Measurements from ENCODE around the gene ZNF26.

- TF ChIP-seq EP300 (conservative IDR thresholded peaks at IDR 0.05; ENCODE audit: poor library complexity, severe bottlenecking) (no peak), CTCF (IDR thresholded peaks at IDR 0.05; ENCODE audit: poor library complexity, severe bottlenecking) (no peak), TAF1 (IDR thresholded peaks at IDR 0.05; ENCODE audit: low read depth) (no peak), POLR2AphosphoS5 (IDR thresholded peaks at IDR 0.05) (no peak), SMC3 (conservative IDR thresholded peaks at IDR 0.05; ENCODE audit: poor library complexity) (no peak)
Observed at GRCh38 chr12:132950844-132951535, 35.2 kb upstream of the ZNF26 start.
